ENCODE results near the gene SNAP25.

DNA sequence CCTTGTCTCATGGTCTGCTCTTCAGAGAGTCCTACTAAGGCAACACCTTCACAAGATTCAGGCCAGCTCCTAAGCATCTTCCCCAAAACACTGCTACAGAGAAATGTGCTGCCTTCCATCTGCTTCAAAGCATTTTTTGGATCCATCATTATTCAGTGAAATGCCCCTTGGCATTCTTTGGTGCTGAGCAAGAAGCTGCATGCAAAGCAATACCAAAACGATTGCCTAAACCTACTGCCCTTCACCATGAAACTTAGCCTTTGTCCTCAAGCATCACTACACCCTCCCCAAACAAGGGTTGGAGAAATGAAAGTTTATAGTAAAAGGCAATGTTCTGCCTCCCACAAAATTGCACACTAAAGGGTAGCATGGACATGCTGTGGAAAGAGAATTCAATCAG is 93.5 kb downstream of the SNAP25 start:
- TF ChIP-seq, protein P1, sequence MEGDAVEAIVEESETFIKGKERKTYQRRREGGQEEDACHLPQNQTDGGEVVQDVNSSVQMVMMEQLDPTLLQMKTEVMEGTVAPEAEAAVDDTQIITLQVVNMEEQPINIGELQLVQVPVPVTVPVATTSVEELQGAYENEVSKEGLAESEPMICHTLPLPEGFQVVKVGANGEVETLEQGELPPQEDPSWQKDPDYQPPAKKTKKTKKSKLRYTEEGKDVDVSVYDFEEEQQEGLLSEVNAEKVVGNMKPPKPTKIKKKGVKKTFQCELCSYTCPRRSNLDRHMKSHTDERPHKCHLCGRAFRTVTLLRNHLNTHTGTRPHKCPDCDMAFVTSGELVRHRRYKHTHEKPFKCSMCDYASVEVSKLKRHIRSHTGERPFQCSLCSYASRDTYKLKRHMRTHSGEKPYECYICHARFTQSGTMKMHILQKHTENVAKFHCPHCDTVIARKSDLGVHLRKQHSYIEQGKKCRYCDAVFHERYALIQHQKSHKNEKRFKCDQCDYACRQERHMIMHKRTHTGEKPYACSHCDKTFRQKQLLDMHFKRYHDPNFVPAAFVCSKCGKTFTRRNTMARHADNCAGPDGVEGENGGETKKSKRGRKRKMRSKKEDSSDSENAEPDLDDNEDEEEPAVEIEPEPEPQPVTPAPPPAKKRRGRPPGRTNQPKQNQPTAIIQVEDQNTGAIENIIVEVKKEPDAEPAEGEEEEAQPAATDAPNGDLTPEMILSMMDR (IDR thresholded peaks at IDR 0.05; ENCODE audit: insufficient read depth, low read length, poor library complexity, severe bottlenecking), result no peak
- TF ChIP-seq EZH2phosphoT487 (conservative IDR thresholded peaks at IDR 0.05; ENCODE audit: low read length), result no peak
